GM12878 (cell line): Measurements from ENCODE around the gene ADGRF4. TPM values are rescaled to one million over a fixed set of nuclear protein-coding genes. Genes with fewer than 3 reads are reported as not detected.

Source experiments
- ATAC-seq: fragments of 200-7000 bp; cut with Tn5 transposase; 3 replicates; pipeline ENCODE4 v1.9.1; 2020; ENCODE audit warnings: mild to moderate bottlenecking, moderate library complexity
- BruUV-seq: library from RNA; stranded (reverse); fragments of 400-500 nt; replicated peaks from 2 replicates; lab custom pipeline; 2021; lab: Mats Ljungman, UMichigan
- CTCF ChIA-PET: fragments of 300-600 bp; sonication (Branson Sonifier 250); formaldehyde crosslinking; extraction: SDS; loops from one replicate; lab custom pipeline; 2021; ENCODE audit warnings: inconsistent platforms; lab: Yijun Ruan, JAX
- POLR2A ChIA-PET: fragments of 350-600 bp; formaldehyde crosslinking; extraction: SDS; loops from one replicate; lab custom pipeline; 2021; ENCODE audit warnings: inconsistent platforms; lab: Charles Lee
- RAD21 ChIA-PET: fragments of 300-600 bp; sonication (Branson Sonifier 250); formaldehyde crosslinking; loops from one replicate; lab custom pipeline; 2023; ENCODE audit warnings: antibody characterized with exemption; ENCODE audit not compliant: unreplicated experiment; lab: Charles Lee
- SMC1A ChIA-PET: fragments of 300-600 bp; sonication (Branson Sonifier 250); formaldehyde crosslinking; loops from one replicate; lab custom pipeline; 2023; ENCODE audit not compliant: unreplicated experiment, uncharacterized antibody; lab: Charles Lee
- DNase-seq: peaks from one replicate; pipeline ENCODE4 v3.0.0-alpha.2; 2011; ENCODE audit warnings: low read depth, low spot score
- FAIRE-seq: peaks from 3 replicates; lab custom pipeline; 2011; peaks lifted over from hg19 to GRCh38; lab: Jason Lieb, UNC
- H2AFZ ChIP-seq: 2 replicates; pipeline ENCODE4 v1.6.0; 2011; ENCODE audit warnings: low read depth, low read length, control low read depth; ENCODE audit not compliant: control insufficient read depth
- H3K27ac ChIP-seq: 2 replicates; pipeline ENCODE4 v1.5.1; 2011; ENCODE audit warnings: control low read depth; ENCODE audit not compliant: control insufficient read depth, insufficient read depth
- H3K27me3 ChIP-seq, 2 experiments: replicated peaks in 1 of 2; 2 replicates each; pipeline versions ENCODE4 v1.6.0 to v1.6.1; 2011; ENCODE audit warnings: low read length in 1 of 2; ENCODE audit not compliant: control insufficient read depth in 2 of 2, insufficient read depth in 2 of 2
- H3K36me3 ChIP-seq, 2 experiments: 2 replicates each; pipeline ENCODE4 v1.5.1; 2011; ENCODE audit warnings: low read length in 1 of 2; ENCODE audit not compliant: control insufficient read depth in 2 of 2, insufficient read depth in 2 of 2
- H3K4me1 ChIP-seq: 2 replicates; pipeline ENCODE4 v1.6.1; 2011; ENCODE audit warnings: mild to moderate bottlenecking, low read length, moderate library complexity, mixed read lengths; ENCODE audit not compliant: control insufficient read depth, insufficient read depth
- H3K4me2 ChIP-seq: 2 replicates; pipeline ENCODE4 v1.6.0; 2011; ENCODE audit warnings: control low read depth; ENCODE audit not compliant: control insufficient read depth, insufficient read depth
- H3K4me3 ChIP-seq: fragments of 200-600 bp; sonication (generic); 2 replicates; pipeline ENCODE4 v1.5.1; 2016
- H3K79me2 ChIP-seq: 2 replicates; pipeline ENCODE4 v1.6.0; 2011; ENCODE audit warnings: low read length; ENCODE audit not compliant: control insufficient read depth, insufficient read depth
- H3K9ac ChIP-seq: 2 replicates; pipeline ENCODE4 v1.8.0; 2011; ENCODE audit warnings: low read length, control low read depth, mixed read lengths; ENCODE audit not compliant: control insufficient read depth, insufficient read depth
- H3K9me3 ChIP-seq: replicated peaks from 3 replicates; pipeline ENCODE4 v1.5.1; 2011; ENCODE audit warnings: mild to moderate bottlenecking, low read length; ENCODE audit not compliant: control insufficient read depth, insufficient read depth
- H4K20me1 ChIP-seq: 2 replicates; pipeline ENCODE4 v1.6.0; 2011; ENCODE audit not compliant: control insufficient read depth, insufficient read depth
- CHD2 ChIP-seq: IDR thresholded peaks from 2 replicates; pipeline ENCODE4 v1.6.1; 2011; ENCODE audit warnings: low read depth, low read length, improper control_type of control experiment, borderline replicate concordance
- GATAD2B ChIP-seq: fragments of 450-650 bp; conservative IDR thresholded peaks from 2 replicates; pipeline ENCODE4 v1.6.1; 2017; ENCODE audit warnings: low read depth, mild to moderate bottlenecking, moderate library complexity
- NFYA ChIP-seq: IDR thresholded peaks from 2 replicates; pipeline ENCODE4 v1.6.1; 2011; ENCODE audit warnings: low read depth, mild to moderate bottlenecking, low read length, improper control_type of control experiment, borderline replicate concordance
- WGBS: methylation state at CpG from one replicate; pipeline ENCODE4 v1.1.6; 2016; ENCODE audit warnings: low lambda C conversion rate; ENCODE audit not compliant: insufficient replicate concordance, insufficient coverage; ENCODE audit errors: missing lambda C conversion rate; 5-methylcytosine and 5-hydroxymethylcytosine counted together
- in situ Hi-C: fragments of 300-500 bp; cut with MboI; formaldehyde crosslinking; loops from 9 replicates; pipeline ENCODE4 v1.14.3; 2018; ENCODE audit warnings: mixed read lengths
- intact Hi-C: fragments of 100-400 bp; cut with micrococcal nuclease; formaldehyde crosslinking; loops from one replicate; pipeline ENCODE4 v1.14.2; 2022; ENCODE audit not compliant: unreplicated experiment
- polyA plus RNA-seq, 11 experiments: library from polyadenylated mRNA; depleted of rRNA in 4 of 11; unstranded in 6 of 11; stranded (reverse) in 5 of 11; fragments of >200 nt; fragmentation: Nextera tagmentation in 4 of 11; fragmentation: Illumina TruSeq in 1 of 11; extraction: Ambion mirVana in 4 of 11; extraction: Trizol in 1 of 11; gene quantifications; 1 replicate in 1 of 11; 2 replicates in 10 of 11; pipeline versions ENCODE4 v1.2.1 to v1.2.3, GENCODE V29; 2011 to 2016; ENCODE audit warnings: inconsistent platforms in 2 of 11, missing spikeins in 2 of 11, low read depth in 1 of 11
- total RNA-seq, 4 experiments: library from RNA; depleted of rRNA in 3 of 4; stranded (reverse); fragments of >200 nt in 3 of 4; fragmentation: Illumina TruSeq in 1 of 4; extraction: Trizol in 1 of 4; gene quantifications; 2 replicates each; pipeline versions ENCODE4 v1.2.1 to v1.2.3, GENCODE V29; 2013 to 2021
- TF ChIP-seq, protein P1 (sequence below): IDR thresholded peaks from 2 replicates; pipeline ENCODE4 v1.6.1; 2012; ENCODE audit warnings: low read depth, low read length, improper control_type of control experiment
- TF ChIP-seq, protein P2 (sequence below): IDR thresholded peaks from 2 replicates; pipeline ENCODE4 v1.6.1; 2011; ENCODE audit warnings: borderline replicate concordance, low read depth, mild to moderate bottlenecking, moderate library complexity, mixed read lengths, low read length; ENCODE audit not compliant: insufficient read depth; ENCODE audit errors: extremely low read length

ADGRF4 gene
- total and polyA plus RNA-seq, 10 of the 15 experiments (the other 5 are each of a cell fraction or from before 2014, with no cell fraction given), result 0.04 to 0.12 (median 0.06) TPM; not detected in 5

DNA sequence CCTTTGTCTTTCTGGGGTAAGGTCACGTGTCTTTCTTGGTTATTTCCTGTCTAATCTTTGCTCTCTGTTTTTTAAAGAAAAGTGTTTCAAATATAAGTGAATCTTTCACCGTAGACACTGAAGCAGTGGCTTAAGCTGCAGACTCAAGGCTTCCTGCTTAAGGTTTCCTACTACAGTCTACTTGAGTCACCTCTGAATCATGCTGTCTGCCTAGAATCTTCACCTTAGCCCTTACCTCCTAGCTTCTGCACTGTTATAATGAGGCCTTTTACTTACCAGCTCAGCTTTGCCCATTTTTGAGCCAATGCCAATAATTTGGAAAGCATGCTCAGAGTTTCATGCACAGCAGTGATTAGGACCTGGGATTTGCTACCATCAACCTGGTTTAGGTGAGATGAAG, 30.6 kb downstream of the ADGRF4 start:
- SMC1A ChIA-PET, result interaction anchor here (0.9 to 7.1 kb wide), 2 partner anchors 96 to 321 kb away, joined by 4 to 184 read pairs; no protein-coding TSS in a partner anchor
- Histone ChIP-seq H3K27me3 (no peaks in the 10 kb centered on the region), H4K20me1 (no peaks in the 10 kb centered on the region), H3K9me3 (peaks cover 3% of the 10 kb centered on the region; the same call in 2 of the 3 replicates), H3K36me3 (no peaks in the 10 kb centered on the region), H3K9ac (no peak overlapping the region)
- RAD21 ChIA-PET, result interaction anchor here (1.0 to 1.3 kb wide), 2 partner anchors 13 to 35 kb away, joined by 3 to 4 read pairs; no protein-coding TSS in a partner anchor
- no peak for ATAC-seq
- POLR2A ChIA-PET, result no interaction called here
- WGBS, result 2% methylated on average over 2 of the region's 2 CpGs
- no peak for TF ChIP-seq CHD2
- TF ChIP-seq NFYA, result no peak
- TF ChIP-seq GATAD2B, result no peak
- TF ChIP-seq, protein P1, sequence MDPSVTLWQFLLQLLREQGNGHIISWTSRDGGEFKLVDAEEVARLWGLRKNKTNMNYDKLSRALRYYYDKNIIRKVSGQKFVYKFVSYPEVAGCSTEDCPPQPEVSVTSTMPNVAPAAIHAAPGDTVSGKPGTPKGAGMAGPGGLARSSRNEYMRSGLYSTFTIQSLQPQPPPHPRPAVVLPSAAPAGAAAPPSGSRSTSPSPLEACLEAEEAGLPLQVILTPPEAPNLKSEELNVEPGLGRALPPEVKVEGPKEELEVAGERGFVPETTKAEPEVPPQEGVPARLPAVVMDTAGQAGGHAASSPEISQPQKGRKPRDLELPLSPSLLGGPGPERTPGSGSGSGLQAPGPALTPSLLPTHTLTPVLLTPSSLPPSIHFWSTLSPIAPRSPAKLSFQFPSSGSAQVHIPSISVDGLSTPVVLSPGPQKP, result no peak
- TF ChIP-seq, protein P2, sequence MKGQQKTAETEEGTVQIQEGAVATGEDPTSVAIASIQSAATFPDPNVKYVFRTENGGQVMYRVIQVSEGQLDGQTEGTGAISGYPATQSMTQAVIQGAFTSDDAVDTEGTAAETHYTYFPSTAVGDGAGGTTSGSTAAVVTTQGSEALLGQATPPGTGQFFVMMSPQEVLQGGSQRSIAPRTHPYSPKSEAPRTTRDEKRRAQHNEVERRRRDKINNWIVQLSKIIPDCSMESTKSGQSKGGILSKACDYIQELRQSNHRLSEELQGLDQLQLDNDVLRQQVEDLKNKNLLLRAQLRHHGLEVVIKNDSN, result no peak
- TF ChIP-seq, all 136 proteins: peak for 0
- Histone ChIP-seq H3K4me3 (no peak overlapping the region), H2AFZ (no peak overlapping the region), H3K4me2 (no peak overlapping the region), H3K27ac (no peak overlapping the region), H3K4me1 (no peaks in the 10 kb centered on the region), H3K79me2 (no peaks in the 10 kb centered on the region)
- CTCF ChIA-PET, result interaction anchor here (1.2 to 3.8 kb wide), 2 partner anchors 97 to 316 kb away, joined by 4 to 24 read pairs; no protein-coding TSS in a partner anchor
- in situ Hi-C loops, result no loop called here
- FAIRE-seq (no peak), DNase-seq (no peak)
- no TSS peak for BruUV-seq
- intact Hi-C loops, result no loop called here
